OCI-LY7 (cell line): ENCODE measurements around the gene NCLN. TPM values are rescaled to one million over a fixed set of nuclear protein-coding genes. Genes with fewer than 3 reads are reported as not detected.

Source experiments
- BruUV-seq: library from RNA; stranded (reverse); fragments of 400-500 nt; replicated peaks from 2 replicates; lab custom pipeline; 2021; lab: Mats Ljungman, UMichigan
- CTCF ChIA-PET: fragments of 300-600 bp; sonication (Branson Sonifier 250); formaldehyde crosslinking; loops from one replicate; lab custom pipeline; 2022; ENCODE audit warnings: antibody characterized with exemption; ENCODE audit not compliant: unreplicated experiment; lab: Charles Lee
- POLR2A ChIA-PET: fragments of 300-600 bp; sonication (Branson Sonifier 250); formaldehyde crosslinking; loops from one replicate; lab custom pipeline; 2022; ENCODE audit warnings: antibody characterized with exemption; lab: Charles Lee
- DNase-seq: peaks from one replicate; pipeline ENCODE4 v3.0.0-alpha.2; 2015; ENCODE audit warnings: low spot score
- H2AFZ ChIP-seq: fragments of 200-600 bp; sonication (generic), shearing (Covaris generic); 2 replicates; pipeline ENCODE4 v1.6.1; 2014; ENCODE audit warnings: mild to moderate bottlenecking, antibody characterized with exemption, low read length, moderate library complexity
- H3K27ac ChIP-seq: fragments of 200-600 bp; sonication (generic); 2 replicates; pipeline ENCODE4 v1.5.1; 2014; ENCODE audit warnings: mixed run types, low read depth, mild to moderate bottlenecking, moderate library complexity, low read length, inconsistent platforms; ENCODE audit not compliant: poor library complexity, severe bottlenecking
- H3K36me3 ChIP-seq: fragments of 200-600 bp; sonication (generic); 2 replicates; pipeline ENCODE4 v1.6.1; 2014; ENCODE audit warnings: mild to moderate bottlenecking, antibody characterized with exemption, low read length, moderate library complexity, mixed read lengths; ENCODE audit not compliant: insufficient read depth
- H3K4me1 ChIP-seq: fragments of 200-600 bp; sonication (generic); 2 replicates; pipeline ENCODE4 v1.5.1; 2014; ENCODE audit warnings: mild to moderate bottlenecking, low read length; ENCODE audit not compliant: insufficient read depth, poor library complexity, severe bottlenecking
- H3K4me2 ChIP-seq: fragments of 200-600 bp; sonication (generic); 2 replicates; pipeline ENCODE4 v1.6.1; 2014; ENCODE audit warnings: mild to moderate bottlenecking, low read length
- H3K4me3 ChIP-seq: fragments of 200-600 bp; sonication (generic); 2 replicates; pipeline ENCODE4 v1.5.1; 2014; ENCODE audit warnings: mild to moderate bottlenecking, low read depth, low read length; ENCODE audit not compliant: poor library complexity, severe bottlenecking
- H3K79me2 ChIP-seq: fragments of 200-600 bp; sonication (generic); 2 replicates; pipeline ENCODE4 v1.6.1; 2016; ENCODE audit warnings: low read depth, mild to moderate bottlenecking, low read length, moderate library complexity, mixed read lengths; ENCODE audit not compliant: insufficient read depth
- H3K9me2 ChIP-seq: fragments of 200-600 bp; sonication (generic); 2 replicates; pipeline ENCODE4 v1.6.1; 2016; ENCODE audit warnings: mild to moderate bottlenecking, low read length, mixed read lengths; ENCODE audit not compliant: insufficient read depth
- H3K9me3 ChIP-seq: fragments of 200-600 bp; sonication (generic); 2 replicates; pipeline ENCODE4 v1.6.1; 2014; ENCODE audit warnings: mild to moderate bottlenecking, mixed run types, low read length, mixed read lengths
- H4K20me1 ChIP-seq: fragments of 200-600 bp; sonication (generic); 2 replicates; pipeline ENCODE4 v1.6.1; 2014; ENCODE audit warnings: mild to moderate bottlenecking, antibody characterized with exemption, low read length, moderate library complexity, mixed read lengths; ENCODE audit not compliant: insufficient read depth
- EZH2phosphoT487 ChIP-seq: fragments of 200-600 bp; sonication (generic); IDR thresholded peaks from 2 replicates; pipeline ENCODE4 v1.6.1; 2018; ENCODE audit warnings: low read depth, borderline replicate concordance, mild to moderate bottlenecking, mixed run types, antibody characterized with exemption, low read length, moderate library complexity, mixed read lengths
- intact Hi-C: fragments of 100-400 bp; cut with micrococcal nuclease; formaldehyde crosslinking; loops from one replicate; pipeline ENCODE4 v1.10.0; 2022; ENCODE audit not compliant: unreplicated experiment
- total RNA-seq, 2 experiments: library from RNA; depleted of rRNA in 1 of 2; stranded (reverse); fragments of >200 nt in 1 of 2; shearing (Covaris generic) in 1 of 2; gene quantifications; 2 replicates each; pipeline ENCODE4 v1.2.3, GENCODE V29; 2014 to 2022
- TF ChIP-seq, protein P1 (sequence below): fragments of 200-600 bp; sonication (generic); conservative IDR thresholded peaks from 2 replicates; pipeline ENCODE4 v1.5.1; 2014; ENCODE audit warnings: mild to moderate bottlenecking, antibody characterized with exemption, low read length, moderate library complexity, mixed read lengths

NCLN gene
- total RNA-seq, 2 experiments from 2014 or later = 49.2 to 61.9 TPM

- BruUV-seq = no TSS peak
- intact Hi-C loops = no loop called here
- POLR2A ChIA-PET = no interaction called here
- Histone ChIP-seq H3K79me2 (no peaks in the 10 kb centered on the region), H4K20me1 (no peaks in the 10 kb centered on the region), H3K27ac (no peak overlapping the region), H2AFZ (no peak overlapping the region), H3K4me1 (peaks cover 25% of the 10 kb centered on the region), H3K9me2 (no peaks in the 10 kb centered on the region), H3K36me3 (no peaks in the 10 kb centered on the region), H3K4me2 (no peak overlapping the region), H3K4me3 (no peak overlapping the region), H3K9me3 (no peaks in the 10 kb centered on the region)
- no peak for DNase-seq
- TF ChIP-seq, protein P1, sequence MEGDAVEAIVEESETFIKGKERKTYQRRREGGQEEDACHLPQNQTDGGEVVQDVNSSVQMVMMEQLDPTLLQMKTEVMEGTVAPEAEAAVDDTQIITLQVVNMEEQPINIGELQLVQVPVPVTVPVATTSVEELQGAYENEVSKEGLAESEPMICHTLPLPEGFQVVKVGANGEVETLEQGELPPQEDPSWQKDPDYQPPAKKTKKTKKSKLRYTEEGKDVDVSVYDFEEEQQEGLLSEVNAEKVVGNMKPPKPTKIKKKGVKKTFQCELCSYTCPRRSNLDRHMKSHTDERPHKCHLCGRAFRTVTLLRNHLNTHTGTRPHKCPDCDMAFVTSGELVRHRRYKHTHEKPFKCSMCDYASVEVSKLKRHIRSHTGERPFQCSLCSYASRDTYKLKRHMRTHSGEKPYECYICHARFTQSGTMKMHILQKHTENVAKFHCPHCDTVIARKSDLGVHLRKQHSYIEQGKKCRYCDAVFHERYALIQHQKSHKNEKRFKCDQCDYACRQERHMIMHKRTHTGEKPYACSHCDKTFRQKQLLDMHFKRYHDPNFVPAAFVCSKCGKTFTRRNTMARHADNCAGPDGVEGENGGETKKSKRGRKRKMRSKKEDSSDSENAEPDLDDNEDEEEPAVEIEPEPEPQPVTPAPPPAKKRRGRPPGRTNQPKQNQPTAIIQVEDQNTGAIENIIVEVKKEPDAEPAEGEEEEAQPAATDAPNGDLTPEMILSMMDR = no peak
- no peak for TF ChIP-seq EZH2phosphoT487
- CTCF ChIA-PET = no interaction called here
Measured at GRCh38 chr19:3150739-3151329, 34.9 kb upstream of the NCLN start.

DNA sequence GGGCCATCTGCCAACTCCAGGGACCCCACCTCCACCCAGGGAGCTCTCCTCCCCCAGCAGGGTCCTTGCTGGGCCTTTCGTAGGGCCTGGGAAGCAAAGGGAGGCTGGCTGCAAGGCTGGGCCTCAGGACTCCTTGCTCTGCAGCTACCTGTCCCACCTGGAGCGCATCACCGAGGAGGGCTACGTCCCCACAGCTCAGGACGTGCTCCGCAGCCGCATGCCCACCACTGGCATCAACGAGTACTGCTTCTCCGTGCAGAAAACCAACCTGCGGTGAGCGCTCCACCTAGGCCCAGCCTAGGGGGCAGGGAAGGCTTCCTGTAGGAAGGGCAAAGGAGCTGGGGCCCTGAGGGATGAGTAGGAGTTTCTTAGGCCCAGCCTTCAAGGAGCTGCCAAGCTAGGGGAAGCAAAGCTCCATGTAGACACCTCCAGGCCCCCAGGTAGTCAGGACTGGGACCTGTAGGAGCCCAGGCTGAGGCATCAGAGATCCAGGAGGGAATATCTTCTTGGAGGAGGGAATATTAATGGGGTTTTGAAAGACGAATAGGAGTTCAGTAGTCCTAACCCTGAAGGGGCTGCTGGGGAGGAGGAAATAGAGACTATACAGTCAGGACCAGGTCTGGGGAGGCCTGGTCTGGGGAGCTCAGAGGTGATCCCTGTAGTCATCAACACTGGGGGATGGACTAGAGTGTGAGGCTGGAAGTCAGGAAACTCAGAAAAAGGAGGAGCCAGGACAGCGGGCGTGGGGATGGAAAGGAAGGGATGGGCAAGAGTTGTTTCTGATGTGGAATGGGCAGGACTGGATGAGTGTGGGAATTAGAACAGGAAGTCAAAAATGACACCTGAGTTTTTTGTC is 33.9 kb upstream of the NCLN start:
- Histone ChIP-seq H3K9me3 (no peaks in the 10 kb centered on the region), H3K27ac (no peak overlapping the region), H4K20me1 (no peaks in the 10 kb centered on the region), H3K79me2 (no peaks in the 10 kb centered on the region), H3K4me2 (no peak overlapping the region), H3K9me2 (no peaks in the 10 kb centered on the region), H3K4me1 (peaks cover 24% of the 10 kb centered on the region), H3K4me3 (no peak overlapping the region), H2AFZ (no peak overlapping the region), H3K36me3 (no peaks in the 10 kb centered on the region)
- TF ChIP-seq, protein P1 = no peak
- TF ChIP-seq EZH2phosphoT487 = no peak
- CTCF ChIA-PET = no interaction called here
- POLR2A ChIA-PET = no interaction called here
- intact Hi-C loops = no loop called here
- BruUV-seq = no TSS peak
- no peak for DNase-seq

DNA sequence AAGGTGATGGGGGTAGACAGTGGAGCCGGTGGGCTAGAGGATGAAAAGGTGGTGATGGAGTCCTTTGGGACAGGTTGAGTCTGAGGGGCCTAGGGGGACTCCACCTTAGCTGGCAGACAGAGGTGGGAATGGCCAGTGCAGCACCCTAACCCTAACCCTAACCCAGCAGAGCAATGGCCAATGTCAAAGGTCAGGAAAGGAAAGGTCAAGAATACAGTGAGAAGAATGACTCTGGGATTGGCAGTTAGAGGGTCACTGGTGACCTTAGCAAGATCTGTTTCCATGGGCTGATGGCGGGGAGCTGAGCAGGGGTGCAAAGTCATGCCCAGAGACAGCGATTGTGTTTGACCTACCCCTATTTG is 33.3 kb upstream of the NCLN start:
- ChIA-PET CTCF (no interaction called here), POLR2A (no interaction called here)
- H3K79me2 ChIP-seq = no peaks in the 10 kb centered on the region
- TF ChIP-seq, protein P1 = no peak
- no peak for TF ChIP-seq EZH2phosphoT487
- no peak for DNase-seq
- no TSS peak for BruUV-seq
- no peak overlapping the region for H3K4me3 ChIP-seq
- no peak overlapping the region for H2AFZ ChIP-seq
- H4K20me1 ChIP-seq = no peaks in the 10 kb centered on the region
- H3K9me2 ChIP-seq = no peaks in the 10 kb centered on the region
- H3K9me3 ChIP-seq = no peaks in the 10 kb centered on the region
- no peaks in the 10 kb centered on the region for H3K36me3 ChIP-seq
- H3K4me2 ChIP-seq = no peak overlapping the region
- intact Hi-C loops = no loop called here
- H3K27ac ChIP-seq = no peak overlapping the region
- peaks cover 24% of the 10 kb centered on the region for H3K4me1 ChIP-seq
